Tibial nerve (tissue), 4 donors: ENCODE measurements around the gene AHR.

Experiments used
- EP300 ChIP-seq, 2 donors: sonication (generic); formaldehyde crosslinking; IDR thresholded peaks; one replicate each; pipeline ENCODE4 v1.6.1; 2017; ENCODE audit warnings: antibody characterized with exemption in 2 of 2, mild to moderate bottlenecking in 1 of 2
- POLR2A ChIP-seq, 2 donors: fragments of 450-650 bp; IDR thresholded peaks; one replicate each; pipeline ENCODE4 v1.6.1; 2017; ENCODE audit warnings: antibody characterized with exemption in 2 of 2, mild to moderate bottlenecking in 2 of 2, moderate library complexity in 2 of 2
- TF ChIP-seq, protein P1 (sequence below), 5 experiments: fragments of 200-600 bp in 3 of 5; fragments of 450-650 bp in 2 of 5; sonication (generic) in 3 of 5; IDR thresholded peaks; one replicate each; pipeline ENCODE4 v1.5.1; 2016 to 2019; ENCODE audit warnings: antibody characterized with exemption in 5 of 5, mild to moderate bottlenecking in 3 of 5, moderate library complexity in 2 of 5

DNA sequence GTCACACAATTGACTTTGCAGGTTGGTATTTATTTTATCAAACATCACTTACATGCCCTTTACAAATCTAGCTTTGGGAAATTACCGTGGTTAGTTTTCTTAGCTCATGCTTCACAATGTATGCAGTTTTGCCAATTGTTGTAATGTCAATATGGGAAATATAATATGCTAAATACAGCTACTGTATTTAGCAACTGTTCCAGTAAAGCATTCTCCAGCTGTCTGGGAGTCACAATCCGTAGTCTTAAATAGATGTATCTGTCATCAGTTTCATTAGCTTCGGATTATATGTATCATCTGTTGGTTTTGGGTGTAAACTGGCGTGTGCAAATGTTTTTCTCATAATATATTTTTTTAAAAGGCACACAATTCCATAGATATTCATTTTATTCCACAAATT, 19.4 kb upstream of the AHR start:
- TF ChIP-seq, protein P1, sequence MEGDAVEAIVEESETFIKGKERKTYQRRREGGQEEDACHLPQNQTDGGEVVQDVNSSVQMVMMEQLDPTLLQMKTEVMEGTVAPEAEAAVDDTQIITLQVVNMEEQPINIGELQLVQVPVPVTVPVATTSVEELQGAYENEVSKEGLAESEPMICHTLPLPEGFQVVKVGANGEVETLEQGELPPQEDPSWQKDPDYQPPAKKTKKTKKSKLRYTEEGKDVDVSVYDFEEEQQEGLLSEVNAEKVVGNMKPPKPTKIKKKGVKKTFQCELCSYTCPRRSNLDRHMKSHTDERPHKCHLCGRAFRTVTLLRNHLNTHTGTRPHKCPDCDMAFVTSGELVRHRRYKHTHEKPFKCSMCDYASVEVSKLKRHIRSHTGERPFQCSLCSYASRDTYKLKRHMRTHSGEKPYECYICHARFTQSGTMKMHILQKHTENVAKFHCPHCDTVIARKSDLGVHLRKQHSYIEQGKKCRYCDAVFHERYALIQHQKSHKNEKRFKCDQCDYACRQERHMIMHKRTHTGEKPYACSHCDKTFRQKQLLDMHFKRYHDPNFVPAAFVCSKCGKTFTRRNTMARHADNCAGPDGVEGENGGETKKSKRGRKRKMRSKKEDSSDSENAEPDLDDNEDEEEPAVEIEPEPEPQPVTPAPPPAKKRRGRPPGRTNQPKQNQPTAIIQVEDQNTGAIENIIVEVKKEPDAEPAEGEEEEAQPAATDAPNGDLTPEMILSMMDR (IDR thresholded peaks at IDR 0.05) = no peak
- no peak for TF ChIP-seq EP300 (IDR thresholded peaks at IDR 0.05)
- TF ChIP-seq POLR2A (IDR thresholded peaks at IDR 0.05) = no peak
